ENCODE data around the gene SLC16A5.

Gene SLC16A5

GRCh38 chr17:75061618-75062017 lies 26.1 kb upstream of the SLC16A5 start:
- H3K4me3 ChIP-seq (ENCODE audit: low read length) = no peak overlapping the region
- H4K5ac ChIP-seq (ENCODE audit: low read length) = no peak overlapping the region
- peaks cover 4% of the 10 kb centered on the region for H3K79me1 ChIP-seq (ENCODE audit: low read length)
- no CpG with 5 or more reads among the region's 8 CpGs for WGBS (ENCODE audit: extremely low coverage, insufficient coverage, low lambda C conversion rate)
- no peak overlapping the region for H3K23ac ChIP-seq (ENCODE audit: low read length)
- H3K36me3 ChIP-seq (ENCODE audit: control insufficient read depth, insufficient read depth, low read length) = peaks cover 31% of the 10 kb centered on the region
- no peak overlapping the region for H2BK15ac ChIP-seq (replicated peaks; ENCODE audit: low read depth)
- no peak overlapping the region for H3K4me2 ChIP-seq (ENCODE audit: low read length)
- no peak overlapping the region for H3K9ac ChIP-seq (ENCODE audit: low read length)
- no peak overlapping the region for H3K27ac ChIP-seq (ENCODE audit: low read depth, low read length)
- no peak overlapping the region for H2AK5ac ChIP-seq (ENCODE audit: low read length)
- H2BK5ac ChIP-seq (ENCODE audit: low read length) = no peak overlapping the region
- H3K79me2 ChIP-seq (ENCODE audit: control insufficient read depth, insufficient read depth, low read length) = no peaks in the 10 kb centered on the region
- no peaks in the 10 kb centered on the region for H3K27me3 ChIP-seq (ENCODE audit: insufficient read depth, low read length, poor library complexity)
- no peak for DNase-seq
- no peak overlapping the region for H2BK120ac ChIP-seq (ENCODE audit: low read depth, low read length)
- no peak overlapping the region for H4K8ac ChIP-seq (ENCODE audit: low read depth, low read length)
- H3K4ac ChIP-seq (ENCODE audit: low read depth, low read length) = no peak overlapping the region
- no peak overlapping the region for H3K56ac ChIP-seq (ENCODE audit: low read length)
- H3K18ac ChIP-seq (ENCODE audit: low read length) = no peak overlapping the region
- H3K4me1 ChIP-seq (ENCODE audit: control insufficient read depth, low read depth, low read length) = no peaks in the 10 kb centered on the region

DNA sequence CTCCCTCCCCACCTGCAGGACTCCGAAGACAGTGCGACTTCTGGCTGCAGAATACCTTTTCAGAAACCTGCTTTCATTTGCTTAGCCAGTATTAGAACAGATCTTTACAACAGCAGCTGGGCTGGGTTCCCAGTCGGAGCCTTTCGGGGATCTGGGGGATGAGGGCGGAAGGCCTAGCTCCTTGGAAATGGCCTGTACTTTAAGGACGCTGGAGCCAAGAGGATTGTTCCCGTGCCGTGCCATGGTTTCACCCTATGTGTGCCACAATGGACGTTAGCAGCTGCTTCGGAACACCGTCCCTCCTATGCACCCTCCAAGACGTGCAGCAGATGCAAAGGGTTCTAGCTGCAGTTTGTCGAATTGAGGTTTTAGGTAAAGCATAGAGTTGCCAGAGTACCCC lies 24.6 kb upstream of the SLC16A5 start:
- no peak for DNase-seq
- H2BK120ac ChIP-seq (ENCODE audit: low read depth, low read length) = no peak overlapping the region
- no peak overlapping the region for H2BK15ac ChIP-seq (replicated peaks; ENCODE audit: low read depth)
- no peak overlapping the region for H2AK5ac ChIP-seq (ENCODE audit: low read length)
- H3K4me3 ChIP-seq (ENCODE audit: low read length) = no peak overlapping the region
- H4K5ac ChIP-seq (ENCODE audit: low read length) = no peak overlapping the region
- no CpG with 5 or more reads among the region's 13 CpGs for WGBS (ENCODE audit: extremely low coverage, insufficient coverage, low lambda C conversion rate)
- H3K79me2 ChIP-seq (ENCODE audit: control insufficient read depth, insufficient read depth, low read length) = no peaks in the 10 kb centered on the region
- no peak overlapping the region for H3K4ac ChIP-seq (ENCODE audit: low read depth, low read length)
- H3K27ac ChIP-seq (ENCODE audit: low read depth, low read length) = no peak overlapping the region
- H3K56ac ChIP-seq (ENCODE audit: low read length) = no peak overlapping the region
- H3K4me2 ChIP-seq (ENCODE audit: low read length) = no peak overlapping the region
- H3K79me1 ChIP-seq (ENCODE audit: low read length) = peaks cover 3% of the 10 kb centered on the region
- H2BK5ac ChIP-seq (ENCODE audit: low read length) = no peak overlapping the region
- no peak overlapping the region for H3K18ac ChIP-seq (ENCODE audit: low read length)
- no peaks in the 10 kb centered on the region for H3K27me3 ChIP-seq (ENCODE audit: insufficient read depth, low read length, poor library complexity)
- no peak overlapping the region for H3K23ac ChIP-seq (ENCODE audit: low read length)
- H3K9ac ChIP-seq (ENCODE audit: low read length) = no peak overlapping the region
- peaks cover 31% of the 10 kb centered on the region for H3K36me3 ChIP-seq (ENCODE audit: control insufficient read depth, insufficient read depth, low read length)
- no peak overlapping the region for H4K8ac ChIP-seq (ENCODE audit: low read depth, low read length)
- H3K4me1 ChIP-seq (ENCODE audit: control insufficient read depth, low read depth, low read length) = no peaks in the 10 kb centered on the region

DNA sequence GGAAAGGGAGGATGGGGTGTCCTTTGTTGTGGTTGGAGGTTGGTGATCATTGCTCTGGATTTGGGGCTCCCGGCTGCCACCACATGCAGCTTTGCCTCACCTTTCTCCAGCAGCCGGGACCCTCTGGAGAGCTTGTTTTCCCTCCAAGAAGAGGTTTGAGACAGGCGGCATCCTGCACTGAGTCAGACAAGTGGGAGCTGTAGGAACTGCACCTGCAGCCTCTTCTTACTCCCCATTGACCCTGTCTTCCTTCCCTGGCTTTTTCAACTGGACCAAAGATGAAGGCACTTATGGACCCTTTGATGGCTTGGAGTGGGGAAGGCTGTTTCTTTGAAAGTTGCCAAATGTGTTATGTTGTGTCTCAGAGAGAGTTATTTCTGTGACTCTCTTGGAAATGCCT lies 24.1 kb upstream of the SLC16A5 start:
- Histone ChIP-seq H3K36me3 (ENCODE audit: control insufficient read depth, insufficient read depth, low read length) (peaks cover 31% of the 10 kb centered on the region), H3K4ac (ENCODE audit: low read depth, low read length) (no peak overlapping the region), H3K9ac (ENCODE audit: low read length) (no peak overlapping the region), H3K4me3 (ENCODE audit: low read length) (no peak overlapping the region), H2BK15ac (replicated peaks; ENCODE audit: low read depth) (no peak overlapping the region), H4K8ac (ENCODE audit: low read depth, low read length) (no peak overlapping the region), H3K79me1 (ENCODE audit: low read length) (peaks cover 3% of the 10 kb centered on the region), H3K4me2 (ENCODE audit: low read length) (no peak overlapping the region), H3K18ac (ENCODE audit: low read length) (no peak overlapping the region), H2AK5ac (ENCODE audit: low read length) (no peak overlapping the region), H3K4me1 (ENCODE audit: control insufficient read depth, low read depth, low read length) (no peaks in the 10 kb centered on the region), H3K27me3 (ENCODE audit: insufficient read depth, low read length, poor library complexity) (no peaks in the 10 kb centered on the region), H2BK120ac (ENCODE audit: low read depth, low read length) (no peak overlapping the region), H3K27ac (ENCODE audit: low read depth, low read length) (no peak overlapping the region), H2BK5ac (ENCODE audit: low read length) (no peak overlapping the region), H4K5ac (ENCODE audit: low read length) (no peak overlapping the region), H3K23ac (ENCODE audit: low read length) (no peak overlapping the region), H3K56ac (ENCODE audit: low read length) (no peak overlapping the region), H3K79me2 (ENCODE audit: control insufficient read depth, insufficient read depth, low read length) (no peaks in the 10 kb centered on the region)
- DNase-seq = no peak
- WGBS (ENCODE audit: extremely low coverage, insufficient coverage, low lambda C conversion rate) = no CpG with 5 or more reads among the region's 3 CpGs

DNA sequence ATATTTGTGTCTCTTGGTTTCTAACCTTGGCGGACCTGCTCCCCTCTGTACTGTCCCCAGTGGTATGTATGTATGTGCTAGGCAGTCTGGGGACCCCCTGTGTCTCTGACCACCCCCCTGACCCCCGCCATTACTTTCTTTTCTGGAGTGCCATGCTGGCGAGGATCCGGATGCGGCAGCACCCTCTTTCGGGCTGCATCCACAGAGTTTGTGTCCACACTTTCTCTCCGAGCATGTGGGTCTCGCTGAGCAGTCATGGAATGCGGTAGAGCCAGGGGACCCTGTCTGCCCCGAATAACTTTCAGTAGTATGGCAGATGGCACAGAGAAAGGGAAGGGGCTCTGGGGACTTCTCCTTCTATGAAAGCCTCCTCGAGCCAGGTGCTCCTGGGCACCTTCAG lies 23.7 kb upstream of the SLC16A5 start:
- Histone ChIP-seq H3K4me3 (ENCODE audit: low read length) (no peak overlapping the region), H2BK120ac (ENCODE audit: low read depth, low read length) (no peak overlapping the region), H3K9ac (ENCODE audit: low read length) (no peak overlapping the region), H3K27ac (ENCODE audit: low read depth, low read length) (no peak overlapping the region), H2BK15ac (replicated peaks; ENCODE audit: low read depth) (no peak overlapping the region), H3K4me2 (ENCODE audit: low read length) (no peak overlapping the region), H3K27me3 (ENCODE audit: insufficient read depth, low read length, poor library complexity) (no peaks in the 10 kb centered on the region), H3K4me1 (ENCODE audit: control insufficient read depth, low read depth, low read length) (no peaks in the 10 kb centered on the region), H4K5ac (ENCODE audit: low read length) (no peak overlapping the region), H3K4ac (ENCODE audit: low read depth, low read length) (no peak overlapping the region), H3K79me1 (ENCODE audit: low read length) (peaks cover 3% of the 10 kb centered on the region), H3K36me3 (ENCODE audit: control insufficient read depth, insufficient read depth, low read length) (peaks cover 31% of the 10 kb centered on the region), H2AK5ac (ENCODE audit: low read length) (no peak overlapping the region), H3K23ac (ENCODE audit: low read length) (no peak overlapping the region), H3K18ac (ENCODE audit: low read length) (no peak overlapping the region), H3K79me2 (ENCODE audit: control insufficient read depth, insufficient read depth, low read length) (no peaks in the 10 kb centered on the region), H4K8ac (ENCODE audit: low read depth, low read length) (no peak overlapping the region), H2BK5ac (ENCODE audit: low read length) (no peak overlapping the region), H3K56ac (ENCODE audit: low read length) (no peak overlapping the region)
- WGBS (ENCODE audit: extremely low coverage, insufficient coverage, low lambda C conversion rate) = no CpG with 5 or more reads among the region's 11 CpGs
- DNase-seq = no peak

GRCh38 chr17:75064460-75064859 lies 23.3 kb upstream of the SLC16A5 start:
- DNase-seq = no peak
- H2AK5ac ChIP-seq (ENCODE audit: low read length) = no peak overlapping the region
- no peaks in the 10 kb centered on the region for H3K27me3 ChIP-seq (ENCODE audit: insufficient read depth, low read length, poor library complexity)
- no peaks in the 10 kb centered on the region for H3K79me2 ChIP-seq (ENCODE audit: control insufficient read depth, insufficient read depth, low read length)
- H3K9ac ChIP-seq (ENCODE audit: low read length) = no peak overlapping the region
- no peak overlapping the region for H3K18ac ChIP-seq (ENCODE audit: low read length)
- no peak overlapping the region for H2BK15ac ChIP-seq (replicated peaks; ENCODE audit: low read depth)
- H3K27ac ChIP-seq (ENCODE audit: low read depth, low read length) = no peak overlapping the region
- no peak overlapping the region for H2BK5ac ChIP-seq (ENCODE audit: low read length)
- H3K4me3 ChIP-seq (ENCODE audit: low read length) = no peak overlapping the region
- H3K4ac ChIP-seq (ENCODE audit: low read depth, low read length) = no peak overlapping the region
- no peak overlapping the region for H3K4me2 ChIP-seq (ENCODE audit: low read length)
- H4K8ac ChIP-seq (ENCODE audit: low read depth, low read length) = no peak overlapping the region
- H4K5ac ChIP-seq (ENCODE audit: low read length) = no peak overlapping the region
- H3K56ac ChIP-seq (ENCODE audit: low read length) = no peak overlapping the region
- WGBS (ENCODE audit: extremely low coverage, insufficient coverage, low lambda C conversion rate) = no CpG with 5 or more reads among the region's 8 CpGs
- H2BK120ac ChIP-seq (ENCODE audit: low read depth, low read length) = no peak overlapping the region
- no peaks in the 10 kb centered on the region for H3K4me1 ChIP-seq (ENCODE audit: control insufficient read depth, low read depth, low read length)
- no peak overlapping the region for H3K23ac ChIP-seq (ENCODE audit: low read length)
- H3K36me3 ChIP-seq (ENCODE audit: control insufficient read depth, insufficient read depth, low read length) = peaks cover 31% of the 10 kb centered on the region
- H3K79me1 ChIP-seq (ENCODE audit: low read length) = peaks cover 3% of the 10 kb centered on the region

DNA sequence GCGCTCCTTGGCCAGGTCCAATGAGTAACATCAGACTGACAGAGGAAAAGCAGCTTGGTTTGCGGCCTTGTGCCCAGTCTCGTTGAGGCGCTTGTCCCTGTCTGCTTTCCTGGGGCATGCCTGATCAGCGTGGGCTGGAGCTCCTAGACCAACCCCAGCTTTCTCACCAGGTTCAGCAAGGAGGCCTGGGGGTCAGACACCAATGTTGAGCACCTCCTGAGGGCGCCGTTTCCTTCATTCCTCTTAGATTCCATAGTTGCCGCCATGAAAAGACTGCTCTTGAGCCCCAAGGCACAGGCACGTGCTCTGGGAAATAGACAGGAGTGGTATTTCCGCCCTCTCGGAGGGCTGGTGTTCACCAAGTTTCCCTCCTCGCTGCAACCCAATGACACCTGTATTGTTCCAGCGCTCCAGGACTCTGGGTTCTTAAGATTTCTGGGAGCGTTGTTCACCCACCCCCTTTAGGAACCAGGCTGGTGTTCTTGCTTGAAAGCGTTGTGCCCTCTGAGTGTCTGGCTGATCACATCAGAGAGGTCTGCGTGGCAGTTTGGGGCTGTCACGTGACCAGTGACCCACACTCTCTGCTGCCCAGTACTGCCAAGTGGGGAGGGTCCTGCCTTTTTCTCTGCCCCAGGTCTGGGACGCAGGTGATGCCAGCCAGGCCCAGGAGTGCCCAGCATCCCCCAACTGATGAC lies 22.7 kb upstream of the SLC16A5 start:
- H4K5ac ChIP-seq (ENCODE audit: low read length) = no peak overlapping the region
- no CpG with 5 or more reads among the region's 18 CpGs for WGBS (ENCODE audit: extremely low coverage, insufficient coverage, low lambda C conversion rate)

More for the DNA sequence above, 22.7 kb upstream of the SLC16A5 start:
- no peak overlapping the region for H3K27ac ChIP-seq (ENCODE audit: low read depth, low read length)
- no peak overlapping the region for H4K8ac ChIP-seq (ENCODE audit: low read depth, low read length)
- H3K4me2 ChIP-seq (ENCODE audit: low read length) = no peak overlapping the region
- H2BK120ac ChIP-seq (ENCODE audit: low read depth, low read length) = no peak overlapping the region
- no peak overlapping the region for H3K18ac ChIP-seq (ENCODE audit: low read length)
- H3K4me3 ChIP-seq (ENCODE audit: low read length) = no peak overlapping the region
- no peak overlapping the region for H2AK5ac ChIP-seq (ENCODE audit: low read length)
- H3K79me1 ChIP-seq (ENCODE audit: low read length) = peaks cover 3% of the 10 kb centered on the region
- peaks cover 29% of the 10 kb centered on the region for H3K36me3 ChIP-seq (ENCODE audit: control insufficient read depth, insufficient read depth, low read length)
- H3K4ac ChIP-seq (ENCODE audit: low read depth, low read length) = no peak overlapping the region
- DNase-seq = peak; percentile 61
- no peak overlapping the region for H3K23ac ChIP-seq (ENCODE audit: low read length)
- H3K79me2 ChIP-seq (ENCODE audit: control insufficient read depth, insufficient read depth, low read length) = no peaks in the 10 kb centered on the region
- no peak overlapping the region for H3K9ac ChIP-seq (ENCODE audit: low read length)
- H2BK5ac ChIP-seq (ENCODE audit: low read length) = no peak overlapping the region
- H2BK15ac ChIP-seq (replicated peaks; ENCODE audit: low read depth) = no peak overlapping the region
- no peaks in the 10 kb centered on the region for H3K4me1 ChIP-seq (ENCODE audit: control insufficient read depth, low read depth, low read length)
- no peak overlapping the region for H3K56ac ChIP-seq (ENCODE audit: low read length)
- no peaks in the 10 kb centered on the region for H3K27me3 ChIP-seq (ENCODE audit: insufficient read depth, low read length, poor library complexity)

Measured in mesendoderm (in vitro differentiated cells).